ENCODE measurements around the gene CBARP. TPM values are rescaled to one million over a fixed set of nuclear protein-coding genes. Genes with fewer than 3 reads are reported as not detected.

Gene CBARP
- polyA plus RNA-seq, 1 donor from 2014 or later, result 18.2 TPM

DNA sequence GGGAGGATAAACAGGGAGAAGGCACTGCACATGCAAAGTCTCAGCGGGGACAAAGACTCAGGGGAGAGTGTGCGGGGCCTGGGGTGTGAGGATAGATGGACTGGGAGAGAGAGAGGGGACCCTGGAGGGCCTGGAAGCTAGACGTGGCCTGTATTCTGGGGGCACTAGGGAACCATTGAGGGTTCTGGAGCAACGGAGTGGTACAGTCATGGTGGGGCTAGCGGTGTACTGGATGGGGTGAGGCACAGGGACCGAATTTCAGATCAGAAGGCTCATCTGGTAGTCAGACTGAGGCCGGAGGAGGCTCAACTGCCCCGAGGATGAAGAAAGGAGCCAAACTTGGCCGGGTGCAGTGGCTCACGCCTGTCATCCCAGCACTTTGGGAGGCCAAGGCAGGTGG is 55.7 kb downstream of the CBARP start:
- Histone ChIP-seq H3K9ac (ENCODE audit: low read length) (no peak overlapping the region), H3F3A (ENCODE audit: insufficient read depth, low read length, poor library complexity, severe bottlenecking) (no peaks in the 10 kb centered on the region), H3K79me2 (replicated peaks; ENCODE audit: insufficient read depth, low read length) (no peaks in the 10 kb centered on the region), H3K9me3 (ENCODE audit: low read length) (no peaks in the 10 kb centered on the region), H2AFZ (ENCODE audit: low read depth, low read length) (no peak overlapping the region), H3K36me3 (ENCODE audit: insufficient read depth, low read length) (no peaks in the 10 kb centered on the region), H3K27me3 (ENCODE audit: insufficient read depth, low read depth, low read length) (no peaks in the 10 kb centered on the region), H3K27ac (ENCODE audit: low read length) (no peak overlapping the region), H3K9me2 (ENCODE audit: insufficient read depth, low read length) (no peaks in the 10 kb centered on the region), H3K4me2 (ENCODE audit: low read length) (no peak overlapping the region), H4K20me1 (ENCODE audit: insufficient read depth) (no peaks in the 10 kb centered on the region), H3K4me3 (ENCODE audit: low read length) (no peak overlapping the region)
- TF ChIP-seq POLR2AphosphoS5 (IDR thresholded peaks at IDR 0.05) (no peak), SMC3 (conservative IDR thresholded peaks at IDR 0.05; ENCODE audit: poor library complexity) (no peak)

DNA sequence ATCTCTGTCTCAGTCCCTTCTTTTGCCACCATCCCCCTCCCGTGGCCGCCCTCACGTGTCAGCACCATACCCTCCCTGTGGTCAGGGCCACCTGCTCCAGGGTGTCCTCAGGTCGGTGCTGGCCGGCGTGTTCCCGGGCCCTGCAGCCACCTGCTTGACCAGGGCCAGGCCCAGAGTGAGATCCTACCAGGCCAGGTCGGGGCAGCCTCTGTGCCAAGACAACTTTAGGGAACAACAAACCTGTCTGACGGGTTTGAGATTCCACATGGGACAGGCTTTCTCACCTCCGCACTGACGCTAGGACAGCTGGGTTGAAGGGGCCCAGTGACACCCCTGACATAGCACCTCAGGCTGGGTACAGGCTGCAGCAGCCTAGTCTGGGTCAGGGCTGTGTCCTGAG is 56.2 kb downstream of the CBARP start:
- no peak overlapping the region for H3K4me2 ChIP-seq (ENCODE audit: low read length)
- H3K9ac ChIP-seq (ENCODE audit: low read length), result no peak overlapping the region
- no peaks in the 10 kb centered on the region for H3K36me3 ChIP-seq (ENCODE audit: insufficient read depth, low read length)
- no peaks in the 10 kb centered on the region for H3K79me2 ChIP-seq (replicated peaks; ENCODE audit: insufficient read depth, low read length)
- no peak for TF ChIP-seq SMC3 (conservative IDR thresholded peaks at IDR 0.05; ENCODE audit: poor library complexity)
- no peak for TF ChIP-seq TAF1 (IDR thresholded peaks at IDR 0.05; ENCODE audit: low read depth)
- TF ChIP-seq MXI1 (conservative IDR thresholded peaks at IDR 0.05; ENCODE audit: poor library complexity, severe bottlenecking), result no peak
- TF ChIP-seq POLR2AphosphoS5 (IDR thresholded peaks at IDR 0.05), result no peak
- TF ChIP-seq, protein P1, sequence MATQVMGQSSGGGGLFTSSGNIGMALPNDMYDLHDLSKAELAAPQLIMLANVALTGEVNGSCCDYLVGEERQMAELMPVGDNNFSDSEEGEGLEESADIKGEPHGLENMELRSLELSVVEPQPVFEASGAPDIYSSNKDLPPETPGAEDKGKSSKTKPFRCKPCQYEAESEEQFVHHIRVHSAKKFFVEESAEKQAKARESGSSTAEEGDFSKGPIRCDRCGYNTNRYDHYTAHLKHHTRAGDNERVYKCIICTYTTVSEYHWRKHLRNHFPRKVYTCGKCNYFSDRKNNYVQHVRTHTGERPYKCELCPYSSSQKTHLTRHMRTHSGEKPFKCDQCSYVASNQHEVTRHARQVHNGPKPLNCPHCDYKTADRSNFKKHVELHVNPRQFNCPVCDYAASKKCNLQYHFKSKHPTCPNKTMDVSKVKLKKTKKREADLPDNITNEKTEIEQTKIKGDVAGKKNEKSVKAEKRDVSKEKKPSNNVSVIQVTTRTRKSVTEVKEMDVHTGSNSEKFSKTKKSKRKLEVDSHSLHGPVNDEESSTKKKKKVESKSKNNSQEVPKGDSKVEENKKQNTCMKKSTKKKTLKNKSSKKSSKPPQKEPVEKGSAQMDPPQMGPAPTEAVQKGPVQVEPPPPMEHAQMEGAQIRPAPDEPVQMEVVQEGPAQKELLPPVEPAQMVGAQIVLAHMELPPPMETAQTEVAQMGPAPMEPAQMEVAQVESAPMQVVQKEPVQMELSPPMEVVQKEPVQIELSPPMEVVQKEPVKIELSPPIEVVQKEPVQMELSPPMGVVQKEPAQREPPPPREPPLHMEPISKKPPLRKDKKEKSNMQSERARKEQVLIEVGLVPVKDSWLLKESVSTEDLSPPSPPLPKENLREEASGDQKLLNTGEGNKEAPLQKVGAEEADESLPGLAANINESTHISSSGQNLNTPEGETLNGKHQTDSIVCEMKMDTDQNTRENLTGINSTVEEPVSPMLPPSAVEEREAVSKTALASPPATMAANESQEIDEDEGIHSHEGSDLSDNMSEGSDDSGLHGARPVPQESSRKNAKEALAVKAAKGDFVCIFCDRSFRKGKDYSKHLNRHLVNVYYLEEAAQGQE (IDR thresholded peaks at IDR 0.05; ENCODE audit: borderline replicate concordance), result no peak
- no peak for TF ChIP-seq EZH2 (IDR thresholded peaks at IDR 0.05; ENCODE audit: borderline replicate concordance, insufficient read depth, low read length, poor library complexity, severe bottlenecking)
- TF ChIP-seq, protein P2, sequence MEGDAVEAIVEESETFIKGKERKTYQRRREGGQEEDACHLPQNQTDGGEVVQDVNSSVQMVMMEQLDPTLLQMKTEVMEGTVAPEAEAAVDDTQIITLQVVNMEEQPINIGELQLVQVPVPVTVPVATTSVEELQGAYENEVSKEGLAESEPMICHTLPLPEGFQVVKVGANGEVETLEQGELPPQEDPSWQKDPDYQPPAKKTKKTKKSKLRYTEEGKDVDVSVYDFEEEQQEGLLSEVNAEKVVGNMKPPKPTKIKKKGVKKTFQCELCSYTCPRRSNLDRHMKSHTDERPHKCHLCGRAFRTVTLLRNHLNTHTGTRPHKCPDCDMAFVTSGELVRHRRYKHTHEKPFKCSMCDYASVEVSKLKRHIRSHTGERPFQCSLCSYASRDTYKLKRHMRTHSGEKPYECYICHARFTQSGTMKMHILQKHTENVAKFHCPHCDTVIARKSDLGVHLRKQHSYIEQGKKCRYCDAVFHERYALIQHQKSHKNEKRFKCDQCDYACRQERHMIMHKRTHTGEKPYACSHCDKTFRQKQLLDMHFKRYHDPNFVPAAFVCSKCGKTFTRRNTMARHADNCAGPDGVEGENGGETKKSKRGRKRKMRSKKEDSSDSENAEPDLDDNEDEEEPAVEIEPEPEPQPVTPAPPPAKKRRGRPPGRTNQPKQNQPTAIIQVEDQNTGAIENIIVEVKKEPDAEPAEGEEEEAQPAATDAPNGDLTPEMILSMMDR (IDR thresholded peaks at IDR 0.05; ENCODE audit: poor library complexity, severe bottlenecking), result no peak
- no peaks in the 10 kb centered on the region for H3K9me2 ChIP-seq (ENCODE audit: insufficient read depth, low read length)
- H3K27me3 ChIP-seq (ENCODE audit: insufficient read depth, low read depth, low read length), result no peaks in the 10 kb centered on the region
- no peaks in the 10 kb centered on the region for H4K20me1 ChIP-seq (ENCODE audit: insufficient read depth)
- no peaks in the 10 kb centered on the region for H3F3A ChIP-seq (ENCODE audit: insufficient read depth, low read length, poor library complexity, severe bottlenecking)
- H2AFZ ChIP-seq (ENCODE audit: low read depth, low read length), result no peak overlapping the region
- H3K27ac ChIP-seq (ENCODE audit: low read length), result no peak overlapping the region
- no peaks in the 10 kb centered on the region for H3K9me3 ChIP-seq (ENCODE audit: low read length)
- no peak overlapping the region for H3K4me3 ChIP-seq (ENCODE audit: low read length)

Other genes with a start within 250 kb of the CBARP start
- 0.46 and 5.0 TPM in 2 replicates for gene GRIN3B, start 237.6 kb downstream of the CBARP start, polyA plus RNA-seq
- gene TMEM259, start 216.9 kb downstream of the CBARP start, polyA plus RNA-seq, result 176 and 208 TPM in 2 replicates
- not detected in 2 replicates for gene RNU6-2, start 216.5 kb downstream of the CBARP start, polyA plus RNA-seq
- 42.8 and 45.3 TPM in 2 replicates for gene CNN2, start 211.4 kb downstream of the CBARP start, polyA plus RNA-seq
- gene ABCA7, start 197.9 kb downstream of the CBARP start, polyA plus RNA-seq, result 51.8 and 75.2 TPM in 2 replicates
- gene ARHGAP45, start 170.8 kb downstream of the CBARP start, polyA plus RNA-seq, result 2.8 and 3.3 TPM in 2 replicates
- 168 and 172 TPM in 2 replicates for gene POLR2E, start 142.6 kb downstream of the CBARP start, polyA plus RNA-seq
- gene GPX4, start 134.0 kb downstream of the CBARP start, polyA plus RNA-seq, result 713 and 812 TPM in 2 replicates
- gene SBNO2, start 63.7 kb downstream of the CBARP start, polyA plus RNA-seq, result 4.8 and 5.2 TPM in 2 replicates
- 51.6 and 62.5 TPM in 2 replicates for gene STK11, start 32.2 kb downstream of the CBARP start, polyA plus RNA-seq
- 22.8 and 47.8 TPM in 2 replicates for gene ATP5F1D, start 3.7 kb upstream of the CBARP start, polyA plus RNA-seq
- 24.8 and 28.3 TPM in 2 replicates for gene MIDN, start 10.6 kb upstream of the CBARP start, polyA plus RNA-seq
- gene CIRBP, start 31.3 kb upstream of the CBARP start, polyA plus RNA-seq, result 1,663 and 1,665 TPM in 2 replicates
- gene FAM174C, start 37.5 kb upstream of the CBARP start, polyA plus RNA-seq, result 21.7 and 28.4 TPM in 2 replicates
- gene EFNA2, start 47.9 kb upstream of the CBARP start, polyA plus RNA-seq, result 9.8 and 10.3 TPM in 2 replicates
- gene NDUFS7, start 145.9 kb upstream of the CBARP start, polyA plus RNA-seq, result 192 and 196 TPM in 2 replicates
- gene GAMT, start 163.5 kb upstream of the CBARP start, polyA plus RNA-seq, result 32.5 and 54.1 TPM in 2 replicates
- gene DAZAP1, start 169.6 kb upstream of the CBARP start, polyA plus RNA-seq, result 60.5 and 95.2 TPM in 2 replicates
- gene RPS15, start 200.4 kb upstream of the CBARP start, polyA plus RNA-seq, result 452 and 591 TPM in 2 replicates
- gene APC2, start 212.1 kb upstream of the CBARP start, polyA plus RNA-seq, result 50.5 and 79.7 TPM in 2 replicates
- 80.2 and 108 TPM in 2 replicates for gene C19orf25, start 241.2 kb upstream of the CBARP start, polyA plus RNA-seq